RPMI7951 (cell line): ENCODE data around the gene RBM33. TPM values are rescaled to one million over a fixed set of nuclear protein-coding genes. Genes with fewer than 3 reads are reported as not detected.

Experiments used
- DNase-seq: peaks from one replicate; pipeline ENCODE4 v3.0.0-alpha.2; 2012; ENCODE audit warnings: low read depth
- total RNA-seq: library from RNA; depleted of rRNA; stranded (reverse); fragments of >200 nt; shearing (Covaris generic); gene quantifications from 2 replicates; pipeline ENCODE4 v1.2.3, GENCODE V29; 2014

Gene RBM33
- total RNA-seq, 1 experiment from 2014 or later = 12.7 TPM

- DNase-seq = no peak
Measured at GRCh38 chr7:155629171-155629570, 15.3 kb upstream of the RBM33 start.

- DNase-seq = no peak
Measured at GRCh38 chr7:155631155-155631554, 13.3 kb upstream of the RBM33 start.

GRCh38 chr7:155635817-155636216, 8.6 kb upstream of the RBM33 start:
- no peak for DNase-seq

- no peak for DNase-seq
Measured at GRCh38 chr7:155637155-155637554, 7.3 kb upstream of the RBM33 start.

- DNase-seq = no peak
Measured at GRCh38 chr7:155638366-155638765, 6.1 kb upstream of the RBM33 start.

GRCh38 chr7:155639958-155640520, 4.4 kb upstream of the RBM33 start:
- no peak for DNase-seq

GRCh38 chr7:155640629-155641028, 3.8 kb upstream of the RBM33 start:
- DNase-seq = no peak

- DNase-seq = no peak
Measured at GRCh38 chr7:155643804-155644177, 670 bp upstream of the RBM33 start.

- peak; percentile 37 for DNase-seq
Measured at GRCh38 chr7:155644971-155645509, 579 bp downstream of the RBM33 start.

GRCh38 chr7:155645662-155646061, 1.2 kb downstream of the RBM33 start:
- no peak for DNase-seq

- no peak for DNase-seq
Measured at GRCh38 chr7:155646669-155647068, 2.2 kb downstream of the RBM33 start.

- DNase-seq = no peak
Measured at GRCh38 chr7:155647302-155647701, 2.8 kb downstream of the RBM33 start.

- DNase-seq = no peak
Measured at GRCh38 chr7:155647734-155648133, 3.3 kb downstream of the RBM33 start.

GRCh38 chr7:155648752-155649339, 4.4 kb downstream of the RBM33 start:
- no peak for DNase-seq

- no peak for DNase-seq
Measured at GRCh38 chr7:155649588-155649987, 5.1 kb downstream of the RBM33 start.

GRCh38 chr7:155652156-155653114, 8.0 kb downstream of the RBM33 start:
- DNase-seq = no peak

- DNase-seq = no peak
Measured at GRCh38 chr7:155653803-155654202, 9.3 kb downstream of the RBM33 start.

- no peak for DNase-seq
Measured at GRCh38 chr7:155656891-155657290, 12.4 kb downstream of the RBM33 start.

- DNase-seq = peak; percentile 85
Measured at GRCh38 chr7:155660059-155660757, 15.7 kb downstream of the RBM33 start.

GRCh38 chr7:155660758-155661093, 16.3 kb downstream of the RBM33 start:
- DNase-seq = no peak

GRCh38 chr7:155662343-155663043, 18.0 kb downstream of the RBM33 start:
- no peak for DNase-seq
